GM23338 (cell line): ENCODE data around the gene RTN4IP1. TPM values are rescaled to one million over a fixed set of nuclear protein-coding genes. Genes with fewer than 3 reads are reported as not detected.

Experiments used
- ATAC-seq: fragments of 200-7000 bp; cut with Tn5 transposase; 3 replicates; pipeline ENCODE4 v1.9.1; 2020
- DNase-seq: peaks from one replicate; pipeline ENCODE4 v3.0.0-alpha.2; 2015; ENCODE audit warnings: low spot score
- H2AFZ ChIP-seq: fragments of 200-600 bp; sonication (generic); 2 replicates; pipeline ENCODE4 v1.8.0; 2016; ENCODE audit warnings: antibody characterized with exemption, mild to moderate bottlenecking, moderate library complexity
- H3F3A ChIP-seq: fragments of 200-600 bp; sonication (generic); replicated peaks from 2 replicates; pipeline ENCODE4 v1.8.0; 2017; ENCODE audit warnings: antibody characterized with exemption, mixed run types, low read depth
- H3K27ac ChIP-seq: fragments of 200-600 bp; sonication (generic); 2 replicates; pipeline ENCODE4 v1.6.1; 2016; ENCODE audit warnings: low read depth
- H3K27me3 ChIP-seq: fragments of 200-600 bp; sonication (generic); 2 replicates; pipeline ENCODE4 v1.8.0; 2016; ENCODE audit warnings: mild to moderate bottlenecking, mixed run types, moderate library complexity; ENCODE audit not compliant: insufficient read depth
- H3K36me3 ChIP-seq: fragments of 200-600 bp; sonication (generic); 2 replicates; pipeline ENCODE4 v1.8.0; 2016; ENCODE audit warnings: mild to moderate bottlenecking; ENCODE audit not compliant: insufficient read depth
- H3K4me1 ChIP-seq: fragments of 200-600 bp; sonication (generic); 2 replicates; pipeline ENCODE4 v1.8.0; 2016; ENCODE audit warnings: mild to moderate bottlenecking, moderate library complexity; ENCODE audit not compliant: insufficient read depth
- H3K4me2 ChIP-seq: fragments of 200-600 bp; sonication (generic); 2 replicates; pipeline ENCODE4 v1.7.1; 2017; ENCODE audit warnings: mixed run types
- H3K4me3 ChIP-seq: fragments of 200-600 bp; sonication (generic); 2 replicates; pipeline ENCODE4 v1.6.1; 2016; ENCODE audit warnings: mixed run types
- H3K79me2 ChIP-seq: fragments of 200-600 bp; sonication (generic); replicated peaks from 2 replicates; pipeline ENCODE4 v1.8.0; 2017; ENCODE audit warnings: mild to moderate bottlenecking; ENCODE audit not compliant: insufficient read depth
- H3K9me2 ChIP-seq: fragments of 200-600 bp; sonication (generic); 2 replicates; pipeline ENCODE4 v1.8.0; 2017; ENCODE audit not compliant: insufficient read depth
- H4K20me1 ChIP-seq: fragments of 200-600 bp; sonication (generic); replicated peaks from 2 replicates; pipeline ENCODE4 v1.8.0; 2017; ENCODE audit warnings: mild to moderate bottlenecking; ENCODE audit not compliant: insufficient read depth
- H3K27ac Mint-ChIP-seq: 2 replicates; pipeline ENCODE4 v1.8.0; 2020; ENCODE audit warnings: inconsistent platforms, mild to moderate bottlenecking, moderate library complexity, mixed read lengths
- H3K27me3 Mint-ChIP-seq: 3 replicates; pipeline ENCODE4 v1.8.0; 2022; ENCODE audit warnings: low read depth, mild to moderate bottlenecking, moderate library complexity, mixed read lengths, inconsistent platforms; ENCODE audit not compliant: insufficient read depth, poor library complexity
- H3K36me3 Mint-ChIP-seq: 3 replicates; pipeline ENCODE4 v1.8.0; 2021; ENCODE audit warnings: low read depth, mild to moderate bottlenecking, inconsistent platforms, moderate library complexity, mixed read lengths
- H3K4me1 Mint-ChIP-seq: 3 replicates; pipeline ENCODE4 v1.8.0; 2020; ENCODE audit warnings: mild to moderate bottlenecking, inconsistent platforms, mixed read lengths
- H3K4me3 Mint-ChIP-seq: 3 replicates; pipeline ENCODE4 v1.8.0; 2021; ENCODE audit warnings: moderate library complexity, mild to moderate bottlenecking, inconsistent platforms, mixed read lengths
- H3K9me3 Mint-ChIP-seq: 3 replicates; pipeline ENCODE4 v1.8.0; 2020; ENCODE audit warnings: moderate library complexity, mild to moderate bottlenecking, inconsistent platforms, mixed read lengths
- CREB1 ChIP-seq: fragments of 250-450 bp; sonication (Bioruptor Pico); IDR thresholded peaks from 2 replicates; pipeline ENCODE4 v1.5.0; 2020; ENCODE audit warnings: low read depth, mild to moderate bottlenecking, moderate library complexity
- EZH2 ChIP-seq: fragments of 200-600 bp; sonication (generic); IDR thresholded peaks from one replicate; pipeline ENCODE4 v1.8.0; 2017; ENCODE audit warnings: antibody characterized with exemption, mild to moderate bottlenecking, low read depth; ENCODE audit not compliant: unreplicated experiment
- JUNB ChIP-seq: IDR thresholded peaks from one replicate; pipeline ENCODE4 v1.6.1; 2016; ENCODE audit warnings: antibody characterized with exemption; ENCODE audit not compliant: unreplicated experiment
- NANOG ChIP-seq: IDR thresholded peaks from 2 replicates; pipeline ENCODE4 v1.6.1; 2016; ENCODE audit warnings: antibody characterized with exemption, borderline replicate concordance
- STAT1 ChIP-seq: IDR thresholded peaks from one replicate; pipeline ENCODE4 v1.6.1; 2016; ENCODE audit warnings: antibody characterized with exemption; ENCODE audit not compliant: unreplicated experiment
- ZNF114 ChIP-seq: fragments of 250-450 bp; sonication (Bioruptor Pico); IDR thresholded peaks from 2 replicates; pipeline ENCODE4 v1.5.0; 2020; ENCODE audit warnings: mild to moderate bottlenecking, moderate library complexity
- polyA plus RNA-seq: library from polyadenylated mRNA; unstranded; fragments of >200 nt; fragmentation: Nextera tagmentation; extraction: Ambion mirVana; gene quantifications from 2 replicates; pipeline ENCODE4 v1.2.1, GENCODE V29; 2016
- total RNA-seq: library from RNA; depleted of rRNA; stranded (reverse); fragments of >200 nt; shearing (Covaris generic); gene quantifications from 2 replicates; pipeline ENCODE4 v1.2.3, GENCODE V29; 2014
- TF ChIP-seq, protein P1 (sequence below): IDR thresholded peaks from one replicate; pipeline ENCODE4 v1.6.1; 2018; ENCODE audit warnings: antibody characterized with exemption; ENCODE audit not compliant: unreplicated experiment
- TF ChIP-seq, protein P2 (sequence below), 2 experiments: fragments of 200-600 bp in 1 of 2; sonication (generic) in 1 of 2; conservative IDR thresholded peaks; 2 replicates each; pipeline versions ENCODE4 v1.5.1 to v1.6.1; 2016 to 2017; ENCODE audit warnings: antibody characterized with exemption in 2 of 2, low read depth in 2 of 2, mild to moderate bottlenecking in 2 of 2, moderate library complexity in 1 of 2

The RTN4IP1 gene
- total and polyA plus RNA-seq, 2 experiments from 2014 or later = 14.5 to 17.5 TPM

DNA sequence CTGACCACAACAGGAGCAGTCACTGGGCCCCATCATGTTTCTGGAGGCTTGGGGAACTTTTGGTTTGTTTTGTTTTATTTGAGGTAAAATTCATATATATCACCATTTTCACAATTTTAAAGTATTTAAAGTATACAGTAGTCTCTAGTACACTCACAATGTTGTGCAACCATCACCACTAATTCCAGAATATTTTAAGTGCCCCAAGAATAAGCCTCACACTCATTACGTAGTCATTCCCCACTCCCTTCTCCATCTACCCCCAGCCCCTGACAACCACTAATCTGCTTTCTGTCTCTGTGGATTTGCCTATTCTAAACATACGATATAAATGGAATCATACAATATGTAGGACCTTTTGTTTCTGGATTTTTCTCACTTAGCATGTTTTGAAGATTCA is 29.0 kb downstream of the RTN4IP1 start (continued):
- TF ChIP-seq, protein P1, sequence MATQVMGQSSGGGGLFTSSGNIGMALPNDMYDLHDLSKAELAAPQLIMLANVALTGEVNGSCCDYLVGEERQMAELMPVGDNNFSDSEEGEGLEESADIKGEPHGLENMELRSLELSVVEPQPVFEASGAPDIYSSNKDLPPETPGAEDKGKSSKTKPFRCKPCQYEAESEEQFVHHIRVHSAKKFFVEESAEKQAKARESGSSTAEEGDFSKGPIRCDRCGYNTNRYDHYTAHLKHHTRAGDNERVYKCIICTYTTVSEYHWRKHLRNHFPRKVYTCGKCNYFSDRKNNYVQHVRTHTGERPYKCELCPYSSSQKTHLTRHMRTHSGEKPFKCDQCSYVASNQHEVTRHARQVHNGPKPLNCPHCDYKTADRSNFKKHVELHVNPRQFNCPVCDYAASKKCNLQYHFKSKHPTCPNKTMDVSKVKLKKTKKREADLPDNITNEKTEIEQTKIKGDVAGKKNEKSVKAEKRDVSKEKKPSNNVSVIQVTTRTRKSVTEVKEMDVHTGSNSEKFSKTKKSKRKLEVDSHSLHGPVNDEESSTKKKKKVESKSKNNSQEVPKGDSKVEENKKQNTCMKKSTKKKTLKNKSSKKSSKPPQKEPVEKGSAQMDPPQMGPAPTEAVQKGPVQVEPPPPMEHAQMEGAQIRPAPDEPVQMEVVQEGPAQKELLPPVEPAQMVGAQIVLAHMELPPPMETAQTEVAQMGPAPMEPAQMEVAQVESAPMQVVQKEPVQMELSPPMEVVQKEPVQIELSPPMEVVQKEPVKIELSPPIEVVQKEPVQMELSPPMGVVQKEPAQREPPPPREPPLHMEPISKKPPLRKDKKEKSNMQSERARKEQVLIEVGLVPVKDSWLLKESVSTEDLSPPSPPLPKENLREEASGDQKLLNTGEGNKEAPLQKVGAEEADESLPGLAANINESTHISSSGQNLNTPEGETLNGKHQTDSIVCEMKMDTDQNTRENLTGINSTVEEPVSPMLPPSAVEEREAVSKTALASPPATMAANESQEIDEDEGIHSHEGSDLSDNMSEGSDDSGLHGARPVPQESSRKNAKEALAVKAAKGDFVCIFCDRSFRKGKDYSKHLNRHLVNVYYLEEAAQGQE = no peak
- TF ChIP-seq CREB1 (no peak), EZH2 (no peak), ZNF114 (no peak), STAT1 (no peak), JUNB (no peak), NANOG (no peak)

DNA sequence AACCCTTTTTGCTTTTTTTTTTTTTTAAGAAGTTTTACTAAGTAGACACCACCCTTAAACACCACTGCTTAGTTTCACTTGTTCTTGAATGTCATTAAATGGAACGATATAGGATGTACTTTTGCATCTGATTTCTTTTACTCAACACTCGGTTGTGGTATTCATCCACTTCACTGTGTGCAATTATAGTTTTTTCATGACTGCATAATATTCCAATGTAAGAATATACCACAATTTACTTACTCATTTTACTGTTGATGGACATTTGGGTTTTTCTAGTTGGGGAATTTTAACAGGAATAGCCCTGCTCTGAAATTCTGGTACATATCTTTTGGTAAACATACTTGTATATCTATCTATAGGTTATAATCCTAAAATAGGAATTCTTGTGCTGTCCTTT is 29.9 kb downstream of the RTN4IP1 start:
- no peaks in the 10 kb centered on the region for H3K9me2 ChIP-seq
- H3K27ac Mint-ChIP-seq = no peak overlapping the region
- H3K4me3 Mint-ChIP-seq = no peak overlapping the region
- H3K36me3 Mint-ChIP-seq = peaks cover 43% of the 10 kb centered on the region
- H3K27me3 ChIP-seq = no peaks in the 10 kb centered on the region
- no peak overlapping the region for H2AFZ ChIP-seq
- ATAC-seq (no peak), DNase-seq (no peak)
- H3K9me3 Mint-ChIP-seq = peaks cover 5% of the 10 kb centered on the region; the same call in 2 of the 3 replicates
- H3K4me1 Mint-ChIP-seq = no peaks in the 10 kb centered on the region
- no peaks in the 10 kb centered on the region for H3K79me2 ChIP-seq
- no peak overlapping the region for H3K4me2 ChIP-seq
- no peak overlapping the region for H3K4me3 ChIP-seq
- peaks cover 3% of the 10 kb centered on the region for H3K27me3 Mint-ChIP-seq
- H3F3A ChIP-seq = no peaks in the 10 kb centered on the region
- no peaks in the 10 kb centered on the region for H4K20me1 ChIP-seq
- H3K36me3 ChIP-seq = no peaks in the 10 kb centered on the region; the same call in 1 of the 2 replicates
- H3K4me1 ChIP-seq = no peaks in the 10 kb centered on the region
- TF ChIP-seq NANOG (no peak), EZH2 (no peak), ZNF114 (no peak)
- TF ChIP-seq, protein P2, sequence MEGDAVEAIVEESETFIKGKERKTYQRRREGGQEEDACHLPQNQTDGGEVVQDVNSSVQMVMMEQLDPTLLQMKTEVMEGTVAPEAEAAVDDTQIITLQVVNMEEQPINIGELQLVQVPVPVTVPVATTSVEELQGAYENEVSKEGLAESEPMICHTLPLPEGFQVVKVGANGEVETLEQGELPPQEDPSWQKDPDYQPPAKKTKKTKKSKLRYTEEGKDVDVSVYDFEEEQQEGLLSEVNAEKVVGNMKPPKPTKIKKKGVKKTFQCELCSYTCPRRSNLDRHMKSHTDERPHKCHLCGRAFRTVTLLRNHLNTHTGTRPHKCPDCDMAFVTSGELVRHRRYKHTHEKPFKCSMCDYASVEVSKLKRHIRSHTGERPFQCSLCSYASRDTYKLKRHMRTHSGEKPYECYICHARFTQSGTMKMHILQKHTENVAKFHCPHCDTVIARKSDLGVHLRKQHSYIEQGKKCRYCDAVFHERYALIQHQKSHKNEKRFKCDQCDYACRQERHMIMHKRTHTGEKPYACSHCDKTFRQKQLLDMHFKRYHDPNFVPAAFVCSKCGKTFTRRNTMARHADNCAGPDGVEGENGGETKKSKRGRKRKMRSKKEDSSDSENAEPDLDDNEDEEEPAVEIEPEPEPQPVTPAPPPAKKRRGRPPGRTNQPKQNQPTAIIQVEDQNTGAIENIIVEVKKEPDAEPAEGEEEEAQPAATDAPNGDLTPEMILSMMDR (conservative IDR thresholded peaks at IDR 0.05; ENCODE audit: low read depth in 2 of 2) = no peak
- no peak overlapping the region for H3K27ac ChIP-seq
